GM12873 (cell line): ENCODE measurements around the gene MB21D2.

ENCODE experiments used
- TF ChIP-seq, protein P1 (sequence below): IDR thresholded peaks from 2 replicates; pipeline ENCODE4 v1.5.1; 2012; ENCODE audit warnings: low read depth, mild to moderate bottlenecking, moderate library complexity, low read length, control low read depth; ENCODE audit not compliant: insufficient read depth; ENCODE audit errors: missing control alignments

The MB21D2 gene

DNA sequence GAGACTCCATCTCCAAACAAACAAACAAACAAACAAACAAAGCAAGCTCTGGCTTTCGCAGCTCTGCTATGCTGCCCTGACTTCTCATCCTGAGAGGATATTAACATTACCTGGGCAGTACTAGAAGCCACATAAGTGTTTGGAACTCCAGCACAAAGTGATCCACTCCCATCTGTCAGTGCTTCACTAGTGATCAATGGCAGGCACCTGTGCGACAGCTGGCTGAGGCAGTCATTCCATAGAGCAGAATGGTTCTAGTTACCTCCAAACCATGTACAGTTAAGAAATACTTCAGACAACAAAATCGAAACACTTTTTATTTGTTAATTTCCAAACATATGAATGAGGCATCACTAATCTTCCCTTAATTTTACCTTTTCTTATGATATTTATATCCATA is 2.8 kb upstream of the MB21D2 start:
- TF ChIP-seq, protein P1, sequence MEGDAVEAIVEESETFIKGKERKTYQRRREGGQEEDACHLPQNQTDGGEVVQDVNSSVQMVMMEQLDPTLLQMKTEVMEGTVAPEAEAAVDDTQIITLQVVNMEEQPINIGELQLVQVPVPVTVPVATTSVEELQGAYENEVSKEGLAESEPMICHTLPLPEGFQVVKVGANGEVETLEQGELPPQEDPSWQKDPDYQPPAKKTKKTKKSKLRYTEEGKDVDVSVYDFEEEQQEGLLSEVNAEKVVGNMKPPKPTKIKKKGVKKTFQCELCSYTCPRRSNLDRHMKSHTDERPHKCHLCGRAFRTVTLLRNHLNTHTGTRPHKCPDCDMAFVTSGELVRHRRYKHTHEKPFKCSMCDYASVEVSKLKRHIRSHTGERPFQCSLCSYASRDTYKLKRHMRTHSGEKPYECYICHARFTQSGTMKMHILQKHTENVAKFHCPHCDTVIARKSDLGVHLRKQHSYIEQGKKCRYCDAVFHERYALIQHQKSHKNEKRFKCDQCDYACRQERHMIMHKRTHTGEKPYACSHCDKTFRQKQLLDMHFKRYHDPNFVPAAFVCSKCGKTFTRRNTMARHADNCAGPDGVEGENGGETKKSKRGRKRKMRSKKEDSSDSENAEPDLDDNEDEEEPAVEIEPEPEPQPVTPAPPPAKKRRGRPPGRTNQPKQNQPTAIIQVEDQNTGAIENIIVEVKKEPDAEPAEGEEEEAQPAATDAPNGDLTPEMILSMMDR = no peak

DNA sequence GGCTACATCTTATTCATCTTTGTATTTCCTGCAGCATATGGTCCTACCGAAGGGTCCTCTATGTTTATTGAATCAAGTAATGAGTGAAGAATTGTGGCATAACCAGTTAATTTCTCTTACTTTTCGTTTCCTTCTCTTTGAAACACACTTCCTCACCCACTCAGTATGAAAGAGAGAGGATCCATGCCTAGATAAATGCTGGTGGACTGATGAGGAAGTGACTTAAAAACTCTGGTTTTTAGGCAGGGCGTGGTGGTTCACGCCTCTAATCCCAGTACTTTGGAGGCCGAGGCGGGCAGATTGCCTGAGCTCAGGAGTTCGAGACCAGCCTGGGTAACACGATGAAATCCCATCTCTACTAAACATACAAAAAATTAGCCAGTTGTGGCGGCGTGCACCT is 2.2 kb upstream of the MB21D2 start:
- TF ChIP-seq, protein P1 = no peak

DNA sequence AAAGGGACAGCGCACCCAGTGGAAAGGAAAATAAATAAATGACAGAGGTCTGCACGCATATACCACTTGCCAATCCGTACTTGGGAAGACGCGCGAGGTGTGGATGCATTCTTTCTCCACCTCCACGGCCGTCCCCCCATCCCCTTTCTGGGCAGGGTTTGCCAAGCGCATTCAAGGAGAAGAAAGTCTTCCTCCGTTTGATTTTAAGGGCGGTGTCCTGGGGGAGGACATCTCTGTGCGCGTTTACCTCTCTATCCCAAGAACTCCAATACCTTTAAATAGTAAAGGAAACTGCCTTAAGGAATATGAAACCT is 576 bp upstream of the MB21D2 start:
- TF ChIP-seq, protein P1 = no peak

DNA sequence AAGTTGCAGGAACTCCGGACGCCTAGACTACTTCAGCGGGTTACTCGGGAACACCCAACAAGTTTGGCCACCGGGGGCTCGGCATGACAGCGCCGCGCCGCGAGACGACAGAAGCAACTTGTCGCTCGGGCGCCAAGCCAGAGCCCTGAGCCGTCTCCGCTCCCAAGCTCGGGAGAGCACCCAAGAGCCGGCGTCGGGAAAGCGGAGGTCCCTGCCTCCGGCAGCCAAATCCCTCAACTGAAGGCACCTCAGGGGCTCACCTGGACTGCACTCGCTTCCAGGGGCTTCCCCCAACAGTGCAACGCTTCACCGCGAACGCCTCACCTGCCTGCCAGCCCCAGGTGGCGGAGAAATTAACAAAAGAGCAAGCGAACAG is 640 bp downstream of the MB21D2 start:
- TF ChIP-seq, protein P1 = peak; percentile 32

DNA sequence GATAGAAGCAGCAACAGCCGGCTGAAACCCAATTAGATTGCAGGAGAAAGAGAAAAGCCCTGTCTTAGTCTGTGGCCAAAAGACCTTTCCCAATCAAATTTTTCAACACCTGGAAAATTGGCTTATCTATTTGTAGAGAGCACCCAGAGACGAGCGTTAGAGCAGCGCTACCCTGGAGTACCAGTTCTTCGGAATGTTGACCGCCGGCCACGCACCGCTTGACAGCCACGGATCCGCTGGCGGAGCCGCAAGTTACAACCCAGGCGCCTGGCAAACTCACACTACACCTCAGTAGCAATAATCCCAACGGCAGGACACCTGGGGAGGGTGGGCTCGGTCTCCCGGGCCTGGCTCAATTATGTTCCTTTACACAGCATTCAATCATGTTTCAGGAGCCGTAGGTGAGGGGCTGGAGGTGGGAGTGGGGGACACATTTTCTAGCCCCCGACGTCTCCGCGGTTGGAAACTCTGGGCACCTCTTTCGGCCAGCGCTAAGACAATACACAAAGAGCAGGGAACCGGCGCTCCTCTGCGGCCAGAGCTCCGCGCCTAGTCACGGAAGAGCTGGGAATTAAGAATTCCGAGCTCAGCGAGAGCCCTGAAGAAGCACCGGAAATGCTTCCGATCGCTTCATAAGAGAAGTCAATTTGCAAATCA is 1.2 kb downstream of the MB21D2 start:
- TF ChIP-seq, protein P1 = no peak

DNA sequence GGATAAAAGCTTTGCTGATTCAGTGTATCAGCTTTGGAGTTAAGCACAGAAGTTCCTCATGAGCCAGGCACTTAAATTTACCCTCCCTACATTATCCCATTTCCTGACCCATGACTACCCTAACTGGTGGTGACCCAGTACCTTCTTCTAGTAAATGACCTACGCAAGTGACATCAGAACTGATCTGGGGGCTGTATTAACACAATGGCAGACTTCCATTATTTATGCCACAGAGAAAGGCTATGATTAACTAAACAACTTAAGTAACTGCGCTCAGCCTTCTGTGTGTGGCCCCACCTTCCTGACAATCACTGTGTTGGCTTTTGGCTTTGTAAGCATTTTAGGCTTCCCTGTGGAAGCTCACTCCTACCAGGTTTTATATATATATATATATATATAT is 1.9 kb downstream of the MB21D2 start:
- TF ChIP-seq, protein P1 = no peak

DNA sequence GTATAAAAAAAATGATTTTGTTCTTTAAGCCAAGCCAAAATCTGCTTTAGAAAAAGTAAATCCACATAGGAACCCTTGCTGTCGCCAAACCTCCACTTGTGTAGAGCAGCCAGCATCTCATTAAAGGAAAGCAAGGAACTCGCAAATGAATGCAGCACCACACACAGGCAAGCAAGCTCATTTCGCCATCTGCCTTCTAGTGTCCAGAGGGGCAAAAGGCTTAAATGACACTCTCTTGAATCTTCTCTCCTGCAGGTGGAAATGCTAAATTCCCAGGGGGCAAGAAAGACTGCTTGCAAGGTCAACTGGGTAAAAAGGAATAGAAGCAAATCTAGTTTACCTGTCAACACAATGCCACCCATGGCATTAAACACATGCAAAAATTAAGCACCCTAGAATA is 2.4 kb downstream of the MB21D2 start:
- TF ChIP-seq, protein P1 = peak; percentile 56
